Peyer's patch (tissue), 4 donors: Measurements from ENCODE around the gene DCXR. TPM values are rescaled to one million over a fixed set of nuclear protein-coding genes. Genes with fewer than 3 reads are reported as not detected.
A peak's percentile ranks its signal among the peaks of the same experiment; 100 is the strongest.

ENCODE experiments used
- DNase-seq, 3 donors: peaks; one replicate each; pipeline ENCODE4 v3.0.0-alpha.2; 2017 to 2019
- H3K27ac ChIP-seq, 4 donors: fragments of 200-600 bp; sonication (generic); one replicate each; pipeline ENCODE4 v1.5.1; 2016 to 2019
- H3K27me3 ChIP-seq, 2 donors: fragments of 200-600 bp; sonication (generic); one replicate each; pipeline ENCODE4 v1.5.1; 2019
- H3K36me3 ChIP-seq, 3 donors: fragments of 200-600 bp; sonication (generic); one replicate each; pipeline ENCODE4 v1.5.1; 2016 to 2019
- H3K4me1 ChIP-seq, 4 donors: fragments of 200-600 bp; sonication (generic); one replicate each; pipeline ENCODE4 v1.5.1; 2016 to 2019
- H3K4me3 ChIP-seq, 4 donors: fragments of 200-600 bp; sonication (generic); 1 replicate in 3 of 4; 2 replicates in 1 of 4; pipeline ENCODE4 v1.5.1; 2016 to 2019; ENCODE audit warnings: mild to moderate bottlenecking in 1 of 4
- H3K9me3 ChIP-seq, 4 donors: fragments of 200-600 bp; sonication (generic); one replicate each; pipeline ENCODE4 v1.5.1; 2016 to 2019; ENCODE audit warnings: mild to moderate bottlenecking in 1 of 4
- CTCF ChIP-seq, 6 experiments: fragments of 450-650 bp in 4 of 6; fragments of 200-600 bp in 2 of 6; sonication (generic) in 1 of 6; IDR thresholded peaks; one replicate each; pipeline ENCODE4 v1.5.1; 2017 to 2019; ENCODE audit warnings: antibody characterized with exemption in 6 of 6, mild to moderate bottlenecking in 3 of 6, moderate library complexity in 1 of 6
- POLR2A ChIP-seq, 2 donors: fragments of 450-650 bp; IDR thresholded peaks; one replicate each; pipeline ENCODE4 v1.5.1; 2017; ENCODE audit warnings: antibody characterized with exemption in 2 of 2, mild to moderate bottlenecking in 2 of 2, moderate library complexity in 2 of 2
- total RNA-seq, 4 donors: library from RNA; depleted of rRNA; stranded (reverse); fragments of >200 nt; gene quantifications; one replicate each; pipeline ENCODE4 v1.1.0, GENCODE V29; 2016

Gene DCXR
- total RNA-seq, 4 donors from 2014 or later, result 68.5 to 104 (median 86.8) TPM

GRCh38 chr17:82013772-82014321, 23.6 kb downstream of the DCXR start:
- no peaks in the 10 kb centered on the region for H3K9me3 ChIP-seq
- H3K27ac ChIP-seq, result peak overlapping the region in 1 of 4 donors; percentile 54
- peaks cover 0 to 10% (median 0%) of the 10 kb centered on the region in 3 donors for H3K36me3 ChIP-seq
- H3K4me3 ChIP-seq, result no peak overlapping the region
- no peaks in the 10 kb centered on the region for H3K27me3 ChIP-seq
- TF ChIP-seq CTCF (IDR thresholded peaks at IDR 0.05) (no peak), POLR2A (IDR thresholded peaks at IDR 0.05) (no peak)
- no peaks in the 10 kb centered on the region for H3K4me1 ChIP-seq
- no peak for DNase-seq

GRCh38 chr17:82013341-82013740, 24.2 kb downstream of the DCXR start:
- no peak for TF ChIP-seq CTCF (IDR thresholded peaks at IDR 0.05)
- no peak for TF ChIP-seq POLR2A (IDR thresholded peaks at IDR 0.05)
- Histone ChIP-seq H3K27me3 (no peaks in the 10 kb centered on the region), H3K9me3 (no peaks in the 10 kb centered on the region), H3K4me3 (no peak overlapping the region), H3K27ac (peak overlapping the region in 2 of 4 donors; percentile 43 to 54), H3K36me3 (peaks cover 0 to 5% (median 0%) of the 10 kb centered on the region in 3 donors), H3K4me1 (no peaks in the 10 kb centered on the region)
- no peak for DNase-seq

- TF ChIP-seq CTCF (IDR thresholded peaks at IDR 0.05) (no peak), POLR2A (IDR thresholded peaks at IDR 0.05) (no peak)
- H3K27ac ChIP-seq, result peak overlapping the region in 2 of 4 donors; percentile 43 to 54
- H3K27me3 ChIP-seq, result no peaks in the 10 kb centered on the region
- no peaks in the 10 kb centered on the region for H3K9me3 ChIP-seq
- DNase-seq, result no peak
- H3K36me3 ChIP-seq, result peaks cover 0 to 3% (median 0%) of the 10 kb centered on the region in 3 donors
- no peak overlapping the region for H3K4me3 ChIP-seq
- H3K4me1 ChIP-seq, result no peaks in the 10 kb centered on the region
These were observed 24.7 kb downstream of the DCXR start for GRCh38 chr17:82012640-82013295.

- H3K4me1 ChIP-seq, result no peaks in the 10 kb centered on the region
- DNase-seq, result no peak
- no peaks in the 10 kb centered on the region for H3K36me3 ChIP-seq
- TF ChIP-seq CTCF (IDR thresholded peaks at IDR 0.05) (no peak), POLR2A (IDR thresholded peaks at IDR 0.05) (no peak)
- no peaks in the 10 kb centered on the region for H3K27me3 ChIP-seq
- H3K9me3 ChIP-seq, result no peaks in the 10 kb centered on the region
- H3K4me3 ChIP-seq, result no peak overlapping the region
- H3K27ac ChIP-seq, result peak overlapping the region in 1 of 4 donors; percentile 54
These were observed 25.2 kb downstream of the DCXR start for GRCh38 chr17:82012261-82012639.

GRCh38 chr17:82011617-82012187, 25.8 kb downstream of the DCXR start:
- no peaks in the 10 kb centered on the region for H3K27me3 ChIP-seq
- no peak for DNase-seq
- H3K36me3 ChIP-seq, result no peaks in the 10 kb centered on the region
- no peak overlapping the region for H3K27ac ChIP-seq
- no peak overlapping the region for H3K4me3 ChIP-seq
- no peaks in the 10 kb centered on the region for H3K9me3 ChIP-seq
- H3K4me1 ChIP-seq, result no peaks in the 10 kb centered on the region
- TF ChIP-seq CTCF (IDR thresholded peaks at IDR 0.05), result no peak
- TF ChIP-seq POLR2A (IDR thresholded peaks at IDR 0.05), result no peak
